ENCODE results near the gene HTATSF1. TPM values are rescaled to one million over a fixed set of nuclear protein-coding genes. Genes with fewer than 3 reads are reported as not detected.

Gene HTATSF1
- total RNA-seq, 1 donor from 2014 or later, result 33.1 TPM

DNA sequence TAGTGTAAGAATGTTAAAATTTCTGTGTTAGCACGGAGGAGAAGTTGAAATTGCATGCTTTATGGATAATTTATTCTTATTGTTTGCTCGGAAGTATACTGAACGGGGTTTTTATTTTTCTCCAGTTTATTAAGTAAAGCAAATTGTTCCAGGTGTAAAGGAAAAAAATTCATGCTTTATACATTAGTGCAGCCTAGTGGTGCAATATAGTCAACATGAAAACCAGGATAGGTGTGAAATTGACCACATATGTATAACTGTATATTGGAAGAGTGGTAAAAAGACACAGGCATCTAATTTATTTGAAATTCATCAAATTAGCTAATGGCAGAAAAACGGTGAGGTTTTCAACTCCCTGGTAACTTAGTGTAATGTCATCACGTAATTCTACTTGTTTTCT, 8.7 kb upstream of the HTATSF1 start:
- H3K4me1 Mint-ChIP-seq (ENCODE audit: low read depth, unreplicated experiment), result no peaks in the 10 kb centered on the region
- no peak overlapping the region for H2AFZ ChIP-seq (ENCODE audit: low read depth, low read length)
- no peak overlapping the region for H3K27ac Mint-ChIP-seq (ENCODE audit: unreplicated experiment)
- H3K36me3 Mint-ChIP-seq (ENCODE audit: low read depth, unreplicated experiment), result no peaks in the 10 kb centered on the region
- no peak for DNase-seq (ENCODE audit: low read depth)
- H3K4me3 ChIP-seq (ENCODE audit: insufficient read depth, low read depth, low read length), result no peak overlapping the region
- H4K20me1 ChIP-seq (ENCODE audit: insufficient read depth, low read length), result no peaks in the 10 kb centered on the region
- H3K9me3 ChIP-seq (ENCODE audit: insufficient read depth, low read depth, low read length), result no peaks in the 10 kb centered on the region
- no peak overlapping the region for H3K4me2 ChIP-seq (ENCODE audit: low read length)
- H3K27me3 Mint-ChIP-seq (ENCODE audit: low read depth, unreplicated experiment), result peaks cover 23% of the 10 kb centered on the region
- H3K9me3 Mint-ChIP-seq (ENCODE audit: unreplicated experiment), result no peaks in the 10 kb centered on the region
- no peak for FAIRE-seq
- H3K36me3 ChIP-seq (ENCODE audit: insufficient read depth, low read length), result no peaks in the 10 kb centered on the region
- no peak overlapping the region for H3K4me3 Mint-ChIP-seq (ENCODE audit: unreplicated experiment)
- no peaks in the 10 kb centered on the region for H3K27me3 ChIP-seq (ENCODE audit: insufficient read depth, low read length)
- no peak overlapping the region for H3K9ac ChIP-seq (ENCODE audit: low read length)
- TF ChIP-seq EZH2 (IDR thresholded peaks at IDR 0.05; ENCODE audit: insufficient read depth, low read length), result no peak
- TF ChIP-seq, protein P1, sequence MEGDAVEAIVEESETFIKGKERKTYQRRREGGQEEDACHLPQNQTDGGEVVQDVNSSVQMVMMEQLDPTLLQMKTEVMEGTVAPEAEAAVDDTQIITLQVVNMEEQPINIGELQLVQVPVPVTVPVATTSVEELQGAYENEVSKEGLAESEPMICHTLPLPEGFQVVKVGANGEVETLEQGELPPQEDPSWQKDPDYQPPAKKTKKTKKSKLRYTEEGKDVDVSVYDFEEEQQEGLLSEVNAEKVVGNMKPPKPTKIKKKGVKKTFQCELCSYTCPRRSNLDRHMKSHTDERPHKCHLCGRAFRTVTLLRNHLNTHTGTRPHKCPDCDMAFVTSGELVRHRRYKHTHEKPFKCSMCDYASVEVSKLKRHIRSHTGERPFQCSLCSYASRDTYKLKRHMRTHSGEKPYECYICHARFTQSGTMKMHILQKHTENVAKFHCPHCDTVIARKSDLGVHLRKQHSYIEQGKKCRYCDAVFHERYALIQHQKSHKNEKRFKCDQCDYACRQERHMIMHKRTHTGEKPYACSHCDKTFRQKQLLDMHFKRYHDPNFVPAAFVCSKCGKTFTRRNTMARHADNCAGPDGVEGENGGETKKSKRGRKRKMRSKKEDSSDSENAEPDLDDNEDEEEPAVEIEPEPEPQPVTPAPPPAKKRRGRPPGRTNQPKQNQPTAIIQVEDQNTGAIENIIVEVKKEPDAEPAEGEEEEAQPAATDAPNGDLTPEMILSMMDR (IDR thresholded peaks at IDR 0.05; ENCODE audit: insufficient read depth, low read depth, low read length), result no peak
- H3K27ac ChIP-seq (ENCODE audit: low read depth, low read length), result no peak overlapping the region
- H3K4me1 ChIP-seq (ENCODE audit: insufficient read depth, low read length), result no peaks in the 10 kb centered on the region
- H3K79me2 ChIP-seq (ENCODE audit: insufficient read depth, low read length), result no peaks in the 10 kb centered on the region

DNA sequence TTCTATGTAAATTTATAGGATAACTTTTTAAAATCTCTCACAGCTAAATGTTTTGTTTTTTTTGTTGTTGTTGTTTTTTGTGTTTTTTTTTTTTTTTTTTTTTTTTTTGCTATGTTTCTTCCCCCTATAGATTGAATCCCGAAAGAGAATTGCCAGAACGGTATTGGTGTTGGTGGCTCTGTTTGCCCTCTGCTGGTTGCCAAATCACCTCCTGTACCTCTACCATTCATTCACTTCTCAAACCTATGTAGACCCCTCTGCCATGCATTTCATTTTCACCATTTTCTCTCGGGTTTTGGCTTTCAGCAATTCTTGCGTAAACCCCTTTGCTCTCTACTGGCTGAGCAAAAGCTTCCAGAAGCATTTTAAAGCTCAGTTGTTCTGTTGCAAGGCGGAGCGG, 5.6 kb upstream of the HTATSF1 start:
- DNase-seq (ENCODE audit: low read depth) (no peak), FAIRE-seq (no peak)
- Mint-ChIP-seq H3K27me3 (ENCODE audit: low read depth, unreplicated experiment) (peaks cover 14% of the 10 kb centered on the region), H3K27ac (ENCODE audit: unreplicated experiment) (no peak overlapping the region), H3K36me3 (ENCODE audit: low read depth, unreplicated experiment) (no peaks in the 10 kb centered on the region), H3K4me1 (ENCODE audit: low read depth, unreplicated experiment) (no peaks in the 10 kb centered on the region), H3K9me3 (ENCODE audit: unreplicated experiment) (no peaks in the 10 kb centered on the region), H3K4me3 (ENCODE audit: unreplicated experiment) (no peak overlapping the region)
- Histone ChIP-seq H3K4me1 (ENCODE audit: insufficient read depth, low read length) (no peaks in the 10 kb centered on the region), H3K27ac (ENCODE audit: low read depth, low read length) (no peak overlapping the region), H3K27me3 (ENCODE audit: insufficient read depth, low read length) (no peaks in the 10 kb centered on the region), H3K9ac (ENCODE audit: low read length) (no peak overlapping the region), H2AFZ (ENCODE audit: low read depth, low read length) (no peak overlapping the region), H4K20me1 (ENCODE audit: insufficient read depth, low read length) (no peaks in the 10 kb centered on the region), H3K4me3 (ENCODE audit: insufficient read depth, low read depth, low read length) (no peak overlapping the region), H3K9me3 (ENCODE audit: insufficient read depth, low read depth, low read length) (no peaks in the 10 kb centered on the region), H3K4me2 (ENCODE audit: low read length) (no peak overlapping the region), H3K79me2 (ENCODE audit: insufficient read depth, low read length) (no peaks in the 10 kb centered on the region), H3K36me3 (ENCODE audit: insufficient read depth, low read length) (no peaks in the 10 kb centered on the region)
- TF ChIP-seq EZH2 (IDR thresholded peaks at IDR 0.05; ENCODE audit: insufficient read depth, low read length), result no peak
- TF ChIP-seq, protein P1 (IDR thresholded peaks at IDR 0.05; ENCODE audit: insufficient read depth, low read depth, low read length), result no peak

DNA sequence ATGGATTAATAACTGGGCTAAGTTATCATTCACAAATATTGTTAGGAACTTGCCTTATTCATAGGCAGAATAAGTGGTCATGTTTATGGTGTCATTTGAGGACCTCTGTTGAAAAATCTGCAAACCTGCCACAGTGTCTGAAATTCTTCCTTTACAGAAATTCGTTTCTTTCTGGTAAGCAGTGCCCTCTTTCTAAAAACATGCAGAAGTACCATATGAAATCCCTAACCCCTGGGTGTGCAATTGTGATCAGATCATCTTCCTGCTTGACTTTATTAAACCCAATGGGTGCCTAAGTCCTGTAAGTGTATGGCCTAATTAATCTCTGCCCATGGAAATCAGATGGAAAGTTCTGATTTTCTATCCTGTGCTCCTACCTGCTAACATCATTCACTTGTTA, 4.4 kb upstream of the HTATSF1 start:
- peaks cover 14% of the 10 kb centered on the region for H3K27me3 Mint-ChIP-seq (ENCODE audit: low read depth, unreplicated experiment)
- no peaks in the 10 kb centered on the region for H3K27me3 ChIP-seq (ENCODE audit: insufficient read depth, low read length)
- no peaks in the 10 kb centered on the region for H3K36me3 ChIP-seq (ENCODE audit: insufficient read depth, low read length)
- H3K4me3 Mint-ChIP-seq (ENCODE audit: unreplicated experiment), result no peak overlapping the region
- peaks cover 5% of the 10 kb centered on the region for H3K79me2 ChIP-seq (ENCODE audit: insufficient read depth, low read length)
- H3K4me1 ChIP-seq (ENCODE audit: insufficient read depth, low read length), result no peaks in the 10 kb centered on the region
- no peak overlapping the region for H3K4me3 ChIP-seq (ENCODE audit: insufficient read depth, low read depth, low read length)
- DNase-seq (ENCODE audit: low read depth) (no peak), FAIRE-seq (peak; percentile 93)
- TF ChIP-seq EZH2 (IDR thresholded peaks at IDR 0.05; ENCODE audit: insufficient read depth, low read length), result no peak
- H3K36me3 Mint-ChIP-seq (ENCODE audit: low read depth, unreplicated experiment), result no peaks in the 10 kb centered on the region
- H3K4me1 Mint-ChIP-seq (ENCODE audit: low read depth, unreplicated experiment), result no peaks in the 10 kb centered on the region
- H4K20me1 ChIP-seq (ENCODE audit: insufficient read depth, low read length), result no peaks in the 10 kb centered on the region
- H3K9me3 Mint-ChIP-seq (ENCODE audit: unreplicated experiment), result no peaks in the 10 kb centered on the region
- H3K9ac ChIP-seq (ENCODE audit: low read length), result no peak overlapping the region
- H2AFZ ChIP-seq (ENCODE audit: low read depth, low read length), result no peak overlapping the region
- H3K4me2 ChIP-seq (ENCODE audit: low read length), result no peak overlapping the region
- H3K9me3 ChIP-seq (ENCODE audit: insufficient read depth, low read depth, low read length), result no peaks in the 10 kb centered on the region
- no peak overlapping the region for H3K27ac ChIP-seq (ENCODE audit: low read depth, low read length)
- H3K27ac Mint-ChIP-seq (ENCODE audit: unreplicated experiment), result no peak overlapping the region

Data from astrocyte (in vitro differentiated cells and primary cell).